Activated T-cell treated with anti-CD3 and anti-CD28 coated beads for 4 hours (primary cell): ENCODE results near the gene FNDC5.

Experiments used
- DNase-seq: peaks from one replicate; pipeline ENCODE4 v3.0.0-alpha.2; 2020

FNDC5 gene

GRCh38 chr1:32883338-32884031, 12.8 kb upstream of the FNDC5 start:
- DNase-seq, result no peak

- no peak for DNase-seq
These were observed 11.4 kb upstream of the FNDC5 start for GRCh38 chr1:32881871-32882850.

- no peak for DNase-seq
These were observed 10.6 kb upstream of the FNDC5 start for GRCh38 chr1:32881291-32881690.

GRCh38 chr1:32878637-32879041, 7.9 kb upstream of the FNDC5 start:
- DNase-seq, result no peak

GRCh38 chr1:32878183-32878582, 7.5 kb upstream of the FNDC5 start:
- no peak for DNase-seq

GRCh38 chr1:32877211-32878110, 6.7 kb upstream of the FNDC5 start:
- no peak for DNase-seq

- no peak for DNase-seq
These were observed 5.9 kb upstream of the FNDC5 start for GRCh38 chr1:32876341-32877210.

- DNase-seq, result no peak
These were observed 4.4 kb upstream of the FNDC5 start for GRCh38 chr1:32874860-32875752.

- DNase-seq, result no peak
These were observed 2.8 kb upstream of the FNDC5 start for GRCh38 chr1:32873484-32873883.

GRCh38 chr1:32872192-32872460, 1.4 kb upstream of the FNDC5 start:
- DNase-seq, result no peak

GRCh38 chr1:32871364-32872191, 866 bp upstream of the FNDC5 start:
- no peak for DNase-seq

GRCh38 chr1:32869923-32870614, 643 bp downstream of the FNDC5 start:
- DNase-seq, result no peak

GRCh38 chr1:32868806-32869455, 1.8 kb downstream of the FNDC5 start:
- DNase-seq, result no peak

- no peak for DNase-seq
These were observed 2.6 kb downstream of the FNDC5 start for GRCh38 chr1:32868085-32868484.

GRCh38 chr1:32867671-32868070, 3.0 kb downstream of the FNDC5 start:
- DNase-seq, result no peak

- DNase-seq, result no peak
These were observed 3.6 kb downstream of the FNDC5 start for GRCh38 chr1:32867151-32867550.

GRCh38 chr1:32865639-32866405, 4.9 kb downstream of the FNDC5 start:
- DNase-seq, result no peak

- no peak for DNase-seq
These were observed 6.2 kb downstream of the FNDC5 start for GRCh38 chr1:32864375-32865019.
